ENCODE measurements around the gene OPN1LW.
A peak's percentile ranks its signal among the peaks of the same experiment; 100 is the strongest.
"Not testable (repeated sequence)": the region's sequence is repeated elsewhere in the genome, so short reads cannot be mapped to it uniquely, and the experiment has no call there.

OPN1LW gene

GRCh38 chrX:154172535-154172943, 28.5 kb downstream of the OPN1LW start:
- H3K9me3 ChIP-seq (ENCODE audit: insufficient read depth, low read length, severe bottlenecking); H3K9ac ChIP-seq (ENCODE audit: low read depth, low read length); H3K4me1 ChIP-seq (ENCODE audit: insufficient read depth, low read length); H3K36me3 ChIP-seq (ENCODE audit: insufficient read depth, low read length); H3K27ac ChIP-seq (ENCODE audit: low read length); DNase-seq; H2AFZ ChIP-seq (ENCODE audit: low read depth, low read length); H4K20me1 ChIP-seq (ENCODE audit: insufficient read depth, low read length); H3K4me3 ChIP-seq (ENCODE audit: low read depth in 1 of 2, low read length in 2 of 2); H3K79me2 ChIP-seq (ENCODE audit: insufficient read depth, low read length); H3K27me3 ChIP-seq (ENCODE audit: insufficient read depth, low read length, poor library complexity); H3K4me2 ChIP-seq (ENCODE audit: insufficient read depth, low read length): not testable (repeated sequence)
- peak; percentile 100 for ATAC-seq (ENCODE audit: insufficient read depth, low read depth)

DNA sequence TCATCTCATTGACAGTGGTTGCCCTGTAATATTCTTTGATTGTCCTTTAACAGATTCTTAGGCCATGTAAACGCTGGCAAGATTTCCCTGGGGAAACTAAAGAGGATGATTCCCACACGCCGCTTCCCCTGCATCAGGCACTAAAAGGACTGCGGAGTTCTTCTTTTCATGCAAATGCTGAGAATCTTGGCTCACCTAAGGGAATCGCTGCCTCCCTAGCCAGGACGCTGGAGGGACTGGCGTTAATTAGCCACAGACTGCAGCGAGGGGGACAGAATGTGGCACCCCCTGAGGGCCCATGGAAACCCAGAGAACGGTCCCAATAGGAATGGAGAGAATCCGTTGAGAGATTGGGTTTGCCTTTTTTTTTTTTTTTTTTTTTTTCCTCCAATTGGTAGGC, 30.3 kb downstream of the OPN1LW start:
- H3K27ac ChIP-seq (ENCODE audit: low read length); ATAC-seq (ENCODE audit: insufficient read depth, low read depth); H3K4me2 ChIP-seq (ENCODE audit: insufficient read depth, low read length); DNase-seq; H3K4me1 ChIP-seq (ENCODE audit: insufficient read depth, low read length); H3K4me3 ChIP-seq (ENCODE audit: low read depth in 1 of 2, low read length in 2 of 2); H4K20me1 ChIP-seq (ENCODE audit: insufficient read depth, low read length); H3K79me2 ChIP-seq (ENCODE audit: insufficient read depth, low read length); H3K36me3 ChIP-seq (ENCODE audit: insufficient read depth, low read length); H2AFZ ChIP-seq (ENCODE audit: low read depth, low read length); H3K9me3 ChIP-seq (ENCODE audit: insufficient read depth, low read length, severe bottlenecking); H3K9ac ChIP-seq (ENCODE audit: low read depth, low read length); H3K27me3 ChIP-seq (ENCODE audit: insufficient read depth, low read length, poor library complexity): not testable (repeated sequence)

GRCh38 chrX:154182296-154182695, 38.3 kb downstream of the OPN1LW start, which contains the start of gene OPN1MW:
OPN1MW (plus strand) TSS chrX:154182596; CDS start chrX:154182678, 82 bp downstream.
- H3K4me3 ChIP-seq (ENCODE audit: low read depth in 1 of 2, low read length in 2 of 2); H2AFZ ChIP-seq (ENCODE audit: low read depth, low read length); H3K9me3 ChIP-seq (ENCODE audit: insufficient read depth, low read length, severe bottlenecking); H3K36me3 ChIP-seq (ENCODE audit: insufficient read depth, low read length); H3K9ac ChIP-seq (ENCODE audit: low read depth, low read length); ATAC-seq (ENCODE audit: insufficient read depth, low read depth); H3K79me2 ChIP-seq (ENCODE audit: insufficient read depth, low read length); H3K27me3 ChIP-seq (ENCODE audit: insufficient read depth, low read length, poor library complexity); H3K4me1 ChIP-seq (ENCODE audit: insufficient read depth, low read length); DNase-seq; H3K27ac ChIP-seq (ENCODE audit: low read length); H4K20me1 ChIP-seq (ENCODE audit: insufficient read depth, low read length); H3K4me2 ChIP-seq (ENCODE audit: insufficient read depth, low read length): not testable (repeated sequence)

DNA sequence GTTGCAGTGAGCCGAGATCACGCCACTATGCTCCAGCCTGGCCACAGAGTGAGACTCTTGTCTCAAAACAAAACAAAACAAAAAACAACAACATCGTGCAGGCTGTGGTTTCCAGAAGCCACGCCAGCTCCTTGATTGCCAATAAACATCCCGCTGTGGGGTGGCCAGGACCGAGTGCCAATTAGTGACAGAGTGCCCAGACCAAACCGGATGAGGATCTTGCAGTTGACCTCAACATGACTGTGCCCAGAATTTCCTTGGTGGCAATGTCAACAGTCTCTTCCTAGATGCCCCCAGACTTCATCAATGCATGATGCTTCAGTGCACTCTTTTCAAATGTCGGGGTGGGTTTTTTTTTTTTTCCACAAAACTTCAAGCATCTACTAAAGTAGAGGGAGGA, 39.8 kb downstream of the OPN1LW start:
- H3K4me2 ChIP-seq (ENCODE audit: insufficient read depth, low read length); H3K36me3 ChIP-seq (ENCODE audit: insufficient read depth, low read length); H3K4me1 ChIP-seq (ENCODE audit: insufficient read depth, low read length); H2AFZ ChIP-seq (ENCODE audit: low read depth, low read length); H3K9me3 ChIP-seq (ENCODE audit: insufficient read depth, low read length, severe bottlenecking); ATAC-seq (ENCODE audit: insufficient read depth, low read depth); H3K27me3 ChIP-seq (ENCODE audit: insufficient read depth, low read length, poor library complexity); H4K20me1 ChIP-seq (ENCODE audit: insufficient read depth, low read length); DNase-seq; H3K27ac ChIP-seq (ENCODE audit: low read length); H3K79me2 ChIP-seq (ENCODE audit: insufficient read depth, low read length); H3K9ac ChIP-seq (ENCODE audit: low read depth, low read length); H3K4me3 ChIP-seq (ENCODE audit: low read depth in 1 of 2, low read length in 2 of 2): not testable (repeated sequence)

- H4K20me1 ChIP-seq (ENCODE audit: insufficient read depth, low read length); H3K27me3 ChIP-seq (ENCODE audit: insufficient read depth, low read length, poor library complexity); DNase-seq; H3K4me1 ChIP-seq (ENCODE audit: insufficient read depth, low read length); H3K4me2 ChIP-seq (ENCODE audit: insufficient read depth, low read length); ATAC-seq (ENCODE audit: insufficient read depth, low read depth); H3K4me3 ChIP-seq (ENCODE audit: low read depth in 1 of 2, low read length in 2 of 2); H3K9me3 ChIP-seq (ENCODE audit: insufficient read depth, low read length, severe bottlenecking); H2AFZ ChIP-seq (ENCODE audit: low read depth, low read length); H3K27ac ChIP-seq (ENCODE audit: low read length); H3K79me2 ChIP-seq (ENCODE audit: insufficient read depth, low read length); H3K36me3 ChIP-seq (ENCODE audit: insufficient read depth, low read length); H3K9ac ChIP-seq (ENCODE audit: low read depth, low read length): not testable (repeated sequence)
These were observed 48.8 kb downstream of the OPN1LW start for GRCh38 chrX:154192846-154193245.

DNA sequence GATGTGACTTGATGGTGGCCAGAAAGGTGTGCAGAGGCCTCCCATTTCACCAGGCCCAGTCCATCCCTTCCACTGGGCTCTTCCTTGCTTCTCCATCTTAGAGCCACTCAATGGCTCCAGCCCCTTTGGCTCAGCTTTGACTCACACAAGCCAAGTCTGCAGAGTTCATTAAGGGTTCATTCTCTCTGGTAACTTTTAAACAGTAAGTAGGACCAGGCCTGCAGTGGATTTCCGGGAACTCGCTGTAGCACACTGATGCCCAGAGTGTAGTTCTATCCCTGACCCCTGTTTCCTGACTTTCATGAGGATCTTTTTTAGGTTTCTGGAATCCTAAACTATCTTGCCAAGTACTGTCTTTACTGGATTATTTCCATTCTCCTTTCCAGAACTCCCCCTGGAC, 50.3 kb downstream of the OPN1LW start:
- not testable (repeated sequence) for H3K27ac ChIP-seq (ENCODE audit: low read length); H3K79me2 ChIP-seq (ENCODE audit: insufficient read depth, low read length); ATAC-seq (ENCODE audit: insufficient read depth, low read depth); H4K20me1 ChIP-seq (ENCODE audit: insufficient read depth, low read length); H3K9ac ChIP-seq (ENCODE audit: low read depth, low read length); H3K4me2 ChIP-seq (ENCODE audit: insufficient read depth, low read length); H2AFZ ChIP-seq (ENCODE audit: low read depth, low read length); H3K9me3 ChIP-seq (ENCODE audit: insufficient read depth, low read length, severe bottlenecking); H3K36me3 ChIP-seq (ENCODE audit: insufficient read depth, low read length); H3K4me3 ChIP-seq (ENCODE audit: low read depth in 1 of 2, low read length in 2 of 2); H3K4me1 ChIP-seq (ENCODE audit: insufficient read depth, low read length); DNase-seq; H3K27me3 ChIP-seq (ENCODE audit: insufficient read depth, low read length, poor library complexity)

- not testable (repeated sequence) for H3K4me2 ChIP-seq (ENCODE audit: insufficient read depth, low read length); H3K27me3 ChIP-seq (ENCODE audit: insufficient read depth, low read length, poor library complexity); H2AFZ ChIP-seq (ENCODE audit: low read depth, low read length); H3K27ac ChIP-seq (ENCODE audit: low read length); H3K4me3 ChIP-seq (ENCODE audit: low read depth in 1 of 2, low read length in 2 of 2); H3K4me1 ChIP-seq (ENCODE audit: insufficient read depth, low read length); H3K9ac ChIP-seq (ENCODE audit: low read depth, low read length); H3K79me2 ChIP-seq (ENCODE audit: insufficient read depth, low read length); H3K9me3 ChIP-seq (ENCODE audit: insufficient read depth, low read length, severe bottlenecking); DNase-seq; H3K36me3 ChIP-seq (ENCODE audit: insufficient read depth, low read length); H4K20me1 ChIP-seq (ENCODE audit: insufficient read depth, low read length); ATAC-seq (ENCODE audit: insufficient read depth, low read depth)
These were observed 52.4 kb downstream of the OPN1LW start for GRCh38 chrX:154196466-154196865.

Data from DND-41 (cell line).